HG02610 (cell line): ENCODE measurements around the gene NEK8.

Experiments
- ATAC-seq: cut with Tn5 transposase; IDR thresholded peaks from one replicate; pipeline ENCODE4 v1.9.1; 2021; ENCODE audit warnings: mild to moderate bottlenecking, moderate library complexity; ENCODE audit not compliant: unreplicated experiment

NEK8 gene

DNA sequence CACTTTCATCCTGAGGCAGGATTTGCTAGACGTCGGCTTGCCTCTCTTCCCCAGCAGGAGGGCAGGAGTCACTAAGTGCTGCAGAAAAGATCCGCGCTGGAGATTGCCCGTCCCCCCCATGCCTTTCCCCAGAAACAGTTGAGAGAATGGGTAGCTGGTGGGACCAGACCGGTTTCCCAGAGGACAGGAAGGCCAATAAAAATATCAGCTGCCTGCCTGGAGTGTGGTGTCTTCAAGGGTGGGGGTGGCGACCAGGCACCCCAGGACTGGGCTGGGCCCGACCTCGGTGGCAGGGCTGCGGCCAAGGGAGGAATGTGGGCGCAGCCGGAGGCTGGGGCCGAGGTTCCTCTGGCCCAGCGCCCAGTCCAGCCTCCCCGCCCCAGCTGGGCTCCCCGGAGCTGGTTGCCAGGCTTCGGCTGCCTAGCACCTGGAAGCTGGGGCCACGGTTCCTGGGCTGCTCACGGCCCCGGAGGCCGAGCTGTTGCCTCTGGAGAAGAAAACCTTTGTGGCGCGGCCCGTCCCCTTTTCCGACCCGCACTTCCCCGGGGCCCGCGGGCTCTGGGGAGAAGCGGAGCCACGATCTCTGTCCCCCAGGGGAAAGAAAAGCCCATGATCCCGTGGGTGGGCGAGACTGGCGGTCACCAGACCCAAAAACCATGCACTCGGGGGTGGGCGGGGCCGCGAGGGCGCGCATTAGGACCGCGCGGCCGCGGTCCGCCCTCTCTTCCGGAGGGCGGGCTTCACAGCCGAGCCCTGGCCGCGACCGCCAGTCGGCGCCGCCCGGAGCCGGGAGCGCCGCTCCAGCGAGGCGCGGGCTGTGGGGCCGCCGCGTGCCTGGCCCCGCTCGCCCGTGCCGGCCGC, 14.9 kb downstream of the NEK8 start, which contains the start of gene TRAF4:
TSS of gene TRAF4 (plus strand) at position 769 of the 861 bp plus-strand sequence. CDS start 102 bp downstream, outside the sequence.
- peak; percentile 61 for ATAC-seq

DNA sequence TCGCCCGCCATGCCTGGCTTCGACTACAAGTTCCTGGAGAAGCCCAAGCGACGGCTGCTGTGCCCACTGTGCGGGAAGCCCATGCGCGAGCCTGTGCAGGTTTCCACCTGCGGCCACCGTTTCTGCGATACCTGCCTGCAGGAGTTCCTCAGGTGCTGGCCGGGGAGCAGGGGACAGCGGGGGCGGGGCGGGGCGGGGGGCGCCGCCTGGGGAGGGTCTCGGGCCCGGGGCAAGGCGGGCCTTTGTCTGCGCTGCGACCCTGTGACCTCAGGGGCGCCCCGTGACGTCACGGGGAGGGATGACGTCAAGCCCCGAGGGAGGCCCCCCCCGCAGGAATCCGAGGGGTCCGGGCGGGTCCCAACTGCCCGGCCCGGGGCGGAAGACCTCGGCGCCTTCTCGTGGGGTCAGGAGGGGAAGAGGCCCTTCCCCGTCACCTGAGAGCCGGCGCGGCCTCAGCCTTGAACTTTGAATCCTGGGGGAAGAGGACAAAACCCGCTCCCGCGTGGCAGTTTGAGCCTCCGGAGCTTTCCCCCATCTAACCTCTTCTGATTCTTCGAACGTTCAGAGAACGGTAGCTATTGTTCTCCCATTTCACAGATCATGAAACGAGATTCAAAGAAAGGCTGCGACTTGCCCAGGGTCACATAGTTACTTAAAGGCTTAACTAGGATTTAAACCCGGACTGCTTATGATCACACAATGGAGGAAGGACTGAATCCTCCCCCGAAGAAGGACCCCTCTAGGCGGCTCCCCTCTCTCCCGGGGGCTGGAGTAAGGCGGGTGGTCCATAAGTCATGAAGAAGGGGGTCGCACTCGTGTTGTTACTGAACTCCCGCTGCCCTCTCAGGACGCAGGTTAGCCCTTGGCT, 15.8 kb downstream of the NEK8 start:
- ATAC-seq = peak; percentile 23

DNA sequence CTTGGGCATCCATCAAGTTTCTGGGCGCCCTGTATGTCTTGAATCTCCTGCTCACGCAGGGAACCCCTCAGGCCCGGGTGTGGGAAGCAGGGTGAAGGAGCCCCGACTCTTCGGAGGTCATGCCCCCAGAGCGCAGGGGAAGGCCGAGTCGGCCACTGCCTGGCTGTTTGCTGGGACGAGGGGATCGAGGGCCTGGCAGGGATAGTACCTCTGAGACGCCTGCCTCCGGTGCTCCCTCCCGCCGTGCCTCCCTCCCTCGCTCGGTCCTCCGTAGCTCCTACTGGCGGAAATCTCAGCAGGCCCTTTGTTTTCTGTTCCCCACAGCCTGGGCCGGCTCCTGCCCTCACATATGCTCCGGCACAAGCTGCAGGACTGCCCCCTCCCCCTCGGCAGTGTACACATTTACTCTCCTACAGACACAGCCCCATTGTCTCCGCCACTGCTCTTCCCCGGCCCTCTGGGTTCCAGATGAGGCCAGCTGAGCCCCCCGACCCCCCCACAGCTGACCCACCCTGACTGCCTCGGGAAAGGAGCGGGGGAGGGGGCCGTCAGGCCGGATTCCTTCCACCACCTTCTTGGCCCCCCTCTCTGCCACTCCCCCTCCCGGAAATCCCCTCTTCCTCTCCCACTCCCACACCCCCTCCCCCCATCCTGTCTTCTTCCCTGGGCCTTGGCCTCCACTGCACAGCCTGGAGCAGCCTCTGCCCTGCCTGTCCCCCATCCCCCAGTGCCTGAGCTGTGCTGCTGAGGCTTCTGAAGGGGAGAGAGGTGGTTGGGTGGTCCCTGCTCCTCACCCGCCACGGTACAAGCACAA, 16.6 kb downstream of the NEK8 start:
- ATAC-seq = no peak

DNA sequence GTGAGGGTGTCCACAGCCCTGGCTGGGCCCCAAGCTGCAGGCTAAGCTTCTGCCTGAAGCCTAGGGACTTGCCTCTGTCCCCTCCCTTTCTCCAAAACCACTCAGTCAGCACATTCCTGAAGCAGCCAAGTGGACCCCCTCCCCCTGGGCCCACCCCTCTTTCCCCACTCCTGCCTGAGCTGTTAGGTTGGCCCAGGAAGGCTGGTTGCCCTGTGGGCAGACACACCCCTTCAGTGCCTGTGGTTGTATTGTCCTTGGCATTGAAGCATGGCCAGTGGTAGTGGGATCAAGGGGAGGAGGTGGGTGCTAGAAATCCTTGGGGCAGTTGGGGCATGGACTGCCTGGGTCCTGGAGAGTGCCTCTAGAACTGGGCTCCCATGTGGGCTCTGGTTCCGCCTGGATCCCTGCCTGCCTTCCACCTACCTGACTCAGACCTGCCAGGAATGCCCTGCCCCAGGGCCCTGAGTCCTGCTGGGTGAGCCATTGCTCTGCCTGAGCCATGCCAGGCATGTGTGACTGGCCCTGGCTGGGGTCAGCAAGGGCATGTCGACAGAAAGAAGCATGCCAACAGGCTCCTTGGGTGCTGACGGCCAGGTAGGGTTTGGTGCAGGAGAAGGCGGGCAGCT, 17.3 kb downstream of the NEK8 start:
- ATAC-seq = no peak

DNA sequence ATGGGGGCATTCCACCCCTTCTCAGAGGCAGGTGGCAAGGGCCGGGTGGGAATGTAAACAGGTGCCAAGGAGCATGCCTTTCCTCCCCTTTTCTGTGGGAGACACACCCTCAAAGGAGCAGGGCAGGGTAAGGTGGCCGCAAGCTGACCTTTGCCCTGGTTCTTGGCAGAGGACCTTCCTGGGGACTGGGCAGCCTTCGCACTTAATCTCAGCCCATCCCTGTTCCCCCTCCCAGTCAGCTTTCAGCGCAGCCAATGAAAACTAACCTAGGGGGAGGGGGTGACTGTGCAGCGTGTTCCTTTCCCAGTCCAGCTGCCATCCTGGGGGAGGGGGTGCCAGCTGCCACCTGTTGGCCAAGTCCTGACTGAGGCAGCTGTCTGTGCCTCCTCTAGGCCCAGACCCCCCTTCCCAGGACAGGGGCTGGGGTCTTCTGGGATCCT, 18.0 kb downstream of the NEK8 start:
- ATAC-seq = no peak

DNA sequence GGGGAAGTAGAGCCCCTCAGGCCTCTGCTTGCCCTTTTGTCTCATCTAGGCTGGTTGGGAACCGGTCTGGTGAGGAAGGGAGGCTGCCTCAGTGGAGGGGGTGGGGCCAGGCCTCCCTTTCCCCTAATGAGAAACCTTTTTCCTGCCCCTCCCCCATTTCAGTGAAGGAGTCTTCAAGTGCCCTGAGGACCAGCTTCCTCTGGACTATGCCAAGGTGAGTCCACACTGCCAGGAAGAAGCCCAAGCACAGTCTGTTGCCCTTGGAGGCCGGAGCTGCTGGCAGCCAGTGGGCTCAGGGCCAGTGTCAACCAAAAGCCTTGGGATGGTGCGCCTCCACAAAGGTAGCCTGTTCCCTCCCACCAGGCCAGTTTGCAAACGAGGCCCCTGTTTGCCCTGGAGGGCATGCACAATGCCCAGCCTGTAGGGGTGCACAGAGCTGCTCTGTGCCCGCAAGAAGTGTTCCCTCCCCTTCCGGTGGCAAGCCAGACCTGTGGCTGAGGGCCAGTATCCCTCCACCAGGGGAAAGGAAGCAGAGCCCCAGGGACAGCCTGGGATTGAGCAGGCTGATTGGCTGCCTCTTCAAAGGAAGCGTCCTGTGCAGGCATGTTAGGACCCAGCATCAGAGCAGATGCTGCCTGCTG, 18.6 kb downstream of the NEK8 start:
- no peak for ATAC-seq

DNA sequence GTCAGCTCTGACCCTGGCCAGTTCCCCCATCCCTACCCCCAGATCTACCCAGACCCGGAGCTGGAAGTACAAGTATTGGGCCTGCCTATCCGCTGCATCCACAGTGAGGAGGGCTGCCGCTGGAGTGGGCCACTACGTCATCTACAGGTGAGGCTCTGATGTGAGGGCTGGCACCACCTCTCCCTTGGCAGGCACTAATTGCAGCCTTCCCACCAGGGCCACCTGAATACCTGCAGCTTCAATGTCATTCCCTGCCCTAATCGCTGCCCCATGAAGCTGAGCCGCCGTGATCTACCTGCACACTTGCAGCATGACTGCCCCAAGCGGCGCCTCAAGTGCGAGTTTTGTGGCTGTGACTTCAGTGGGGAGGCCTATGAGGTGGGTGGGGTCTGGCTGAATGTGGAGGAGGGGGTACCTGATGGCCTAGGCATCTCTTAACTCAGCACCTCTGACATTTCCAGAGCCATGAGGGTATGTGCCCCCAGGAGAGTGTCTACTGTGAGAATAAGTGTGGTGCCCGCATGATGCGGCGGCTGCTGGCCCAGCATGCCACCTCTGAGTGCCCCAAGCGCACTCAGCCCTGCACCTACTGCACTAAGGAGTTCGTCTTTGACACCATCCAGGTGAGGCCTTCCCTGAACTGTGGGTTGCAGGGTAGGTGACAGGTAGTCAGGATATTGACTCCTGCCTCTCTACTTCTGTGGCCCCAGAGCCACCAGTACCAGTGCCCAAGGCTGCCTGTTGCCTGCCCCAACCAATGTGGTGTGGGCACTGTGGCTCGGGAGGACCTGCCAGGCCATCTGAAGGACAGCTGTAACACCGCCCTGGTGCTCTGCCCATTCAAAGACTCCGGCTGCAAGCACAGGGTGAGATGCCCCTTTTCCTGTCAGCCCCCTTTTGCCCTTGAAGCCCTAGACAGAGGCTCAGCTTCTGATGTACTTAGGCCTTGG, 19.5 kb downstream of the NEK8 start:
- no peak for ATAC-seq

DNA sequence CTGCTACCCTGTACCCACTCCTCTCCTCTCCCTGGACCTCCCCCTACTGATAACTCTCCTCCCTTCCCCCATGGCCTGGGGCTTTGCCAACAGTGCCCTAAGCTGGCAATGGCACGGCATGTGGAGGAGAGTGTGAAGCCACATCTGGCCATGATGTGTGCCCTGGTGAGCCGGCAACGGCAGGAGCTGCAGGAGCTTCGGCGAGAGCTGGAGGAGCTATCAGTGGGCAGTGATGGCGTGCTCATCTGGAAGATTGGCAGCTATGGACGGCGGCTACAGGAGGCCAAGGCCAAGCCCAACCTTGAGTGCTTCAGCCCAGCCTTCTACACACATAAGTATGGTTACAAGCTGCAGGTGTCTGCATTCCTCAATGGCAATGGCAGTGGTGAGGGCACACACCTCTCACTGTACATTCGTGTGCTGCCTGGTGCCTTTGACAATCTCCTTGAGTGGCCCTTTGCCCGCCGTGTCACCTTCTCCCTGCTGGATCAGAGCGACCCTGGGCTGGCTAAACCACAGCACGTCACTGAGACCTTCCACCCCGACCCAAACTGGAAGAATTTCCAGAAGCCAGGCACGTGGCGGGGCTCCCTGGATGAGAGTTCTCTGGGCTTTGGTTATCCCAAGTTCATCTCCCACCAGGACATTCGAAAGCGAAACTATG, 20.4 kb downstream of the NEK8 start:
- ATAC-seq = no peak

DNA sequence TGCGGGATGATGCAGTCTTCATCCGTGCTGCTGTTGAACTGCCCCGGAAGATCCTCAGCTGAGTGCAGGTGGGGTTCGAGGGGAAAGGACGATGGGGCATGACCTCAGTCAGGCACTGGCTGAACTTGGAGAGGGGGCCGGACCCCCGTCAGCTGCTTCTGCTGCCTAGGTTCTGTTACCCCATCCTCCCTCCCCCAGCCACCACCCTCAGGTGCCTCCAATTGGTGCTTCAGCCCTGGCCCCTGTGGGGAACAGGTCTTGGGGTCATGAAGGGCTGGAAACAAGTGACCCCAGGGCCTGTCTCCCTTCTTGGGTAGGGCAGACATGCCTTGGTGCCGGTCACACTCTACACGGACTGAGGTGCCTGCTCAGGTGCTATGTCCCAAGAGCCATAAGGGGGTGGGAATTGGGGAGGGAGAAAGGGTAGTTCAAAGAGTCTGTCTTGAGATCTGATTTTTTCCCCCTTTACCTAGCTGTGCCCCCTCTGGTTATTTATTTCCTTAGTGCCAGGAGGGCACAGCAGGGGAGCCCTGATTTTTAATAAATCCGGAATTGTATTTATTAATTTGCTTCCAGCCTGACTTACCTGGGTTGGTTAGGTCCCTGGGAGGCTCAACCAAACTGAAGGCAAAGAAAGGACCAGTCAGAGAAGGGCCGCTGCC, 21.1 kb downstream of the NEK8 start:
- no peak for ATAC-seq

DNA sequence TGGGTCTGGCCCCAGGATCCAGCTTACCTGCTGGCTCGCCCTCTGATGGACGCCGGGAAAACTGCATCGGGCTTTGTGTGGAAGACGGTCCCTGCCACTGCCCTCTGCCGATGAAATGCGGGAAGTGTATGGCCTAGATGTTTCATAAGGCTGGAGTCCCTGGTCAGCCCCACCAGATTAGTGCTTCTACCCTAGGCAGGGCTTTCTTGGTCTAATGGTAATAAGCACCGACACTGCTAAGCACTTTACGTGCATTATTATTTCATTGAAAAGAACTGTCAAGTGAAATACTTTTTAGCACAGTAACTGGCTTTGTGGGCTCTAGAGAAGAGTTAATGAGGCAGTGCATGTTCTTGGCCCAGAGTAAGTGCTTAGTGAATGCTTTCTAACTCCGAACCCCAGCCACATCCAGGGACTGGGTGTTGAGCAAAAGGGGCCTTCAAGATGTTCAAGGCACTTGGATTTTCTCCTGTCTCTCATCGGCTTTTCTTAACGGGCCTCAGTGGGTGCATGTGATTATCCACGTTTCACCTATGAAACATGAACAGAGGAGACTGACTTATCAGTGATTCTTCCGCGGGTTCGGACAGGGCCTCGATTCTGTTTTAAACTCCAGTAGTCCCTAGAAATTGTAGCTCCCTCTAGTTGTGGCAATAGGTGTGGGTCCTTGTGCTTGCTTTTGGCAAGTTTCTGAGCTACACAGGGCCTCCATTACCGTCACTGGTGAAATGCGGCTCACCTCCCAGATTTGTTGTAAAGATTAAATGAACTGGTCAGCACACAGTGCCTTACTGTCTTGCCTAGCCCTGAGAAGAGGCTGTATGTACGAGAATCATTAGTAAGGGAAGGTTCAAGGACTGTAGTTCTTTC, 21.8 kb downstream of the NEK8 start:
- no peak for ATAC-seq

DNA sequence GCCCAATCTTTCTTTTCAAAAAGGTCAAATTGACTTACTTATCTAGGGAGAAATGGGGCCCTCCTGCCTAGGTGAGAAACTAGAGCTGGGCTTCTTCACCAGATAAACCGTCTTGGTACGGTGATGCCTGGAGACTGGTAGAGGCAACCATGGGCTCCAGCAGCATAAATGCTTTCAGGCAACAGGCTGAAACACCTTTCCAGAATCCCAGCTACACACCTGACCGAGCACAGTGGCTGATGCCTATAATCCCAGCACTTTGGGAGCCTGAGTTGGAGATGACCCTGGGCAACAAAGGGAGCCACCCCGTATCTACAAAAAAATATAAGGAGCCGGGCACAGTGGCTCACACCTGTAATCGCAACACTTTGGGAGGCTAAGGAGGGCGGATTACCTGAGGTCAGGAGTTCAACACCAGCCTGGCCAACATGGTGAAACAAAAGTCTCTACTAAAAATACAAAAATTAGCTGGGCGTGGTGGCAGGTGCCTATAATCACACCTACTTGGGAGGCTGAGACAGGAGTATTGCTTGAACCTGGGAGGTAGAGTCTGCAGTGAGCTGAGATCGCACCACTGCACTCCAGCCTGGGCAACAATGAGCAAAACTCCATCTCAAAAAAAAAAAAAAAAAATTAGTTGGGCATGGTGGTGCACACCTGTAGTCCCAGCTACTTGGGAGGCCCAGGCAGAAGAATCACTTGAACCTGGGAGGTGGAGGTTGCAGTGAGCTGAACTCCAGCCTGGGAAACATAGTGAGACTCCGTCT, 23.2 kb downstream of the NEK8 start:
- no peak for ATAC-seq

DNA sequence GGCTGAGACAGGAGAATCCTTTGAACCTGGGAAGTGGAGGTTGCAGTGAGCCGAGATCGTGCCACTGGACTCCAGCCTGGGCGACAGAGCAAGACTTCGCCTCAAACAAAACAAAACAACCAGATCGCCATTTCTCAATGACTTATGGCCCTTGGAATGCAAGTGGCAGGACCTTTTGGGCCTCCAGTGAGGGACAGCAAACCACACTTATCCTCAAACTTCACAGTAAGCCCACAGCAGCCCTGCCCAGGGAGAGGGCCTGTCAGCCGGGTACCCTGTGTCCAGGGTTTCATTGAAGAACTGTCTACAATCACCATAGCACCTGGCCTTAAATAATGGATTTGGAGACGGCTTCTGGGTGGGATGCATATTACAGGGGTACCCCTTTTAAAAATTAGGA, 26.9 kb downstream of the NEK8 start:
- ATAC-seq = no peak

DNA sequence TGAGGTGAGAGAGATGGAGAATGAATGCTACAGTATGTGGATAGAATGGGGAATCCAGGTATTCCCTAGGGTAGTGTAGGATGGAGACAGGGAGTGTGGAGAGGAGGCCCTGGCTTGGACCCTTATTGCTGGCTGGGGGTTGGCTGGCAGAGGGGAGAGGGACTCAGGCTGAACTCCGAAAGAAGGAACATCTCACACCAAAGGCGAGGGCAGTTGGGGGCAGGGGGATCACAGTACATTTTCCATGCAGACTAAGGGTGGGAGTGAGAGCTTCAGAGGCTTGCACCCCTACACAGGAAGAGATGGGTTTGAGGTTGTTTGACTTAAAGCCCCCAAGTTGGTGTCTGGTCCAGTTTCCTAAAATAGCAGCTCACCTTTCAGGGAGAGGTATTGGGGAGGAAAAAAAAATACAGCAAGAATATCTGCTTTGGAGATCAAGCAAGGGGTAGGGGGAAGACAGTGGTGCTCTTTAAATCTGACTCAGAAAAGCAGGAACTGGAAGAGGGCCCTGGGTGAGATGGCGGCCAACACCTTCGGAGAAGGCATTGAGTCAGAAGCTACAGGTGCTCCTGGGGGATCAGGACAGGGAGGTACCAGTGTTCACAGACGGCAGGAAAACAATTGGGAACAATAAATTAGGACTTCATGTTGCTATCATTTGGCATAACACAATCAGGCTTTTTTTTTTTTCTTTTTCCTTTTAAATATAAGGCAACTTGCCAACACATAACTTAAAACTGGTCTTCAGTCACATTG, 27.6 kb downstream of the NEK8 start:
- ATAC-seq = no peak

DNA sequence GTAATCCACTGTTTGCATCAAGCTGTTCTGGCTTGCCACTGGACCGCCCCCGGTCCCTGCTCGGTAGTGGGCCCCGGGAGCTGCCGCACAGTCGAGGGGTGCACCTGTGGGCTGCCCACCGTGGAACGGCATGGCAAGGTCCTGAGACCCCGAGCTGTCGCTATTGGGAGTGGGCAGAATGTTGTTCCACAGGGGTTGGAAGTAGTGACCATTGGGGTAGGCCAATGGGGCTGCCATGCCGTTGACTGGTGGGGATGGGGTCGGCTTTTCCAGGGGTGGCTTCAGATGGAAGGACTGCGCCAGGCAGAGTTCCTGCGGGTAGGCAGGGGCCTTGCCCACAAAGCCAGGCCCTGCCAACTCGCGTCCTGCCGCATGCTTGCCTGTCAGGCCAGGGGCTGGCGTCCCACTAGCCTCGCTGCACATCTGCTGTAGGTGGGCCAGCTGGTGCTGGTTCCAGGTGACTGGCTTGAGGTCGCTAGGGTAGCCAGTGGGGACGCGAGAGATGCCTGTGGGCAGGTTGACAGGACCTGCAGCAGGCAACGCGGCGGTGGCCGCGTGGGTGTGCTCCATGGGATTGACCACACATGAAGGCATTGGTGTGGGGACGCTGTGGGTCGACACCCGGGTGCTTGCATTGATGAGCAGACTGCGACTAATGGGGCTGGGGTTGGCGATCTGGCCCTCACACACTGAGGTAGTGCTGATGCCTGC, 30.0 kb downstream of the NEK8 start:
- no peak for ATAC-seq
